Measurements from ENCODE around the gene NNMT. TPM values are rescaled to one million over a fixed set of nuclear protein-coding genes. Genes with fewer than 3 reads are reported as not detected.

The NNMT gene
- total RNA-seq, 4 donors from 2014 or later = 371 to 1,487 (median 726) TPM

GRCh38 chr11:114301927-114302326 is 5.7 kb downstream of the NNMT start:
- TF ChIP-seq, protein P1, sequence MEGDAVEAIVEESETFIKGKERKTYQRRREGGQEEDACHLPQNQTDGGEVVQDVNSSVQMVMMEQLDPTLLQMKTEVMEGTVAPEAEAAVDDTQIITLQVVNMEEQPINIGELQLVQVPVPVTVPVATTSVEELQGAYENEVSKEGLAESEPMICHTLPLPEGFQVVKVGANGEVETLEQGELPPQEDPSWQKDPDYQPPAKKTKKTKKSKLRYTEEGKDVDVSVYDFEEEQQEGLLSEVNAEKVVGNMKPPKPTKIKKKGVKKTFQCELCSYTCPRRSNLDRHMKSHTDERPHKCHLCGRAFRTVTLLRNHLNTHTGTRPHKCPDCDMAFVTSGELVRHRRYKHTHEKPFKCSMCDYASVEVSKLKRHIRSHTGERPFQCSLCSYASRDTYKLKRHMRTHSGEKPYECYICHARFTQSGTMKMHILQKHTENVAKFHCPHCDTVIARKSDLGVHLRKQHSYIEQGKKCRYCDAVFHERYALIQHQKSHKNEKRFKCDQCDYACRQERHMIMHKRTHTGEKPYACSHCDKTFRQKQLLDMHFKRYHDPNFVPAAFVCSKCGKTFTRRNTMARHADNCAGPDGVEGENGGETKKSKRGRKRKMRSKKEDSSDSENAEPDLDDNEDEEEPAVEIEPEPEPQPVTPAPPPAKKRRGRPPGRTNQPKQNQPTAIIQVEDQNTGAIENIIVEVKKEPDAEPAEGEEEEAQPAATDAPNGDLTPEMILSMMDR (IDR thresholded peaks at IDR 0.05; ENCODE audit: low read depth) = no peak

GRCh38 chr11:114302663-114303062 is 6.5 kb downstream of the NNMT start:
- TF ChIP-seq, protein P1 (IDR thresholded peaks at IDR 0.05; ENCODE audit: low read depth) = no peak

DNA sequence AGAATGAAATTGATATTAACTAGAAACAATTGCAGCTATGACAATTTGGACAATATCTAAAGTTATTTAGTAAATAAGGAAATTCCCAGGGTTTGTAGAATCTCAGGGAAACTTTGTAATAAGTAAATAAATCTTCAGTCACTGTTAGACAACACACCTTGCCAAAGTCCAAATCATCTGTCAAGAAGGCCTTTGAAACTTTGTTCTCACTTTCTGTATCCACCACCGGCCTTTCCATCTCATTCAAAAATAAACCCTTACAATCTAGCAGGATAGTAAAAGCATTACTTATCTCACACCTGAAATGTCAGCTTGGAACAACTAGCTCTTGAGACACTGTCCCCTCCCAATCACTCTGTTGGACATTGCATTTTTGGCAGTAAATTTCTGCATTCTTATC is 7.9 kb downstream of the NNMT start:
- TF ChIP-seq, protein P1 (IDR thresholded peaks at IDR 0.05; ENCODE audit: low read depth) = no peak

DNA sequence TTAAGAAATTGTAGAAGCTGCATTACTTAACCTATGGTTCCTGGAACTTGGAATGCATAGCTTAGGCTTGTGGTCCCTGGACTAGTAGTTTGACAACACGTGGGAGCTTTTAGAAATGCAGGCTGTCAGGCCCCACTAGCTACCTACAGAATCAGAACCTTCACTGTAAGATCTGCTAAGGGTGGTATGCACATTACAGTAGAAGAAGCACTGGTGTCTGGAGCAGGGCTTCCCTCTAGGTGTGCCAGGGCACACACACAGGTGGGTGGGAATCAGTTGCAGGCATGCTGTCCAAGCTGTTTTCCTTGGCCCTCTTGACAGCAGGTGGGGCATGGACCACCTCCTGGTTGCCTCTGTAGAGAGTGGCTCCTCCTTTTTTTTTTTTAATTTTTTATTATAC is 8.8 kb downstream of the NNMT start:
- TF ChIP-seq, protein P1 (IDR thresholded peaks at IDR 0.05; ENCODE audit: low read depth) = no peak

DNA sequence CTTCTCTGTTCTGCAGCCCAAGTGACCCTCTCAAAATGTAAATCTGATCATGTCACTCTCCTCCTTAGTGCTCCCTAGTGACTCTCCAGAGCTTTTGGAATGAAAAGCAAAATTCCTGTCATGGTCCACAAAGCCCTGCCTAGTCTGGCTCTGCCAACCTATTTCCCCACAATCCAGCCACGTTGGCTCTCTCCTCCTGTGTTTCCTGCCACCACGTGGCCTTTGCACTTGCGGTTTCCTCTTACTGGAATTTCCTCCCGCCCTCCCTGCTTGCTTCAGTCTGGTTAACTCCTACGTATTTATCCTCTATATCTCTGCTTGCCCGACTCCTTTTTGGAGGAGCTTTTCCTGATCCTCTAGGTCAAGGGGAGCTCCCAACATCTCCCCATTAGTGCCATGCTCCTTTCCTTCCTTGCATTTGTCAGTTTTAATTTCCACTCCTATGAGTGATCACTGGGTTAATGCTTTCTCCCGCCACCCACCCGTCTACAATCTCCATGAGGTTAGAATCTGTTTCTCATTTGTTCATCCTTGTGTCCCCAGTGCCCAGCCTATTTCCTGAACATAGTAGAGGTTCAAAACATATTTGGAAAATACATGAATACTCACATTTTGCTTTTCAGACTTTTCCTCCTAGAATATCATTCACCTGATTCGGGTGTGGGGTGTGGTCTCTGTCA is 11.5 kb downstream of the NNMT start:
- TF ChIP-seq, protein P1 (IDR thresholded peaks at IDR 0.05; ENCODE audit: low read depth) = no peak

DNA sequence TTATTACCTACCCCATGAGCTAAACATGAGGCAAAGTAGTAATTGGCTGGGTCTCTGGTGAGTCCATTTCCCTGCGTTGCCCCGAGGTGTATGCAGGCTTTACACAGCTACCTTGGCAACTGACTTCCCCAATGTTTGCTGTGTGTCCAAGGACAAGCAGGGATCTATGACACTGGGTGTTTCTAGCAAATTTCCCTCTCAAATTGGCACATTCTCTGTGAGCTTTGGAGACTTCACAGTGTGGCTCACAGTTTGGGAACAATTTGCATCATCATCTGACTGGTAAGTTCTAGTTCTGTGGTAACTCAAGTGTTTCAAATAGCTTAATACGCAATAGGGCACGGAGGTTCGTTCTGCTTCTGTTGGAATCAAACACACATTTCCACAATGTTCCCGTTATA is 12.5 kb downstream of the NNMT start:
- TF ChIP-seq, protein P1 (IDR thresholded peaks at IDR 0.05; ENCODE audit: low read depth) = no peak

DNA sequence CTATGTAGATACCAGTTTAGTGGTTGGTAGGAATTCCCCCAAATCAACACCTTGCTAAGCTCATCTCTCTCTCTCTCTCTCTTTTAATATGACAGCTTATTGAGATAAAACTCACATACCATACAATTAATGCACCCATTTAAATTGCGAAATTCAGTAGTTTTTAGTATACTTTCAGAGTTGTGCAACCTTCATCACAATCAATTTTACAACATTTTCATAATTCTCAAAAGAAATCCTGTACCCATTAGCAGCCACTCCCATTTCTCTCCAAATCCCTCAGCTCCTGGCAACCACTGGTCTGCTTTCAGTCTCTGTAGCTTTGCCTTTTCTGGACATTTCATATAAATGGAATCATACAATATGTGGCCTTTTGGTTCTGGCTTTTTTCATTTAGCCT is 13.3 kb downstream of the NNMT start:
- TF ChIP-seq, protein P1 (IDR thresholded peaks at IDR 0.05; ENCODE audit: low read depth) = no peak
